ENCODE measurements around the gene HTT. TPM values are rescaled to one million over a fixed set of nuclear protein-coding genes. Genes with fewer than 3 reads are reported as not detected.

The HTT gene
- total and polyA plus RNA-seq, 10 of the 15 experiments (the other 5 are each of a cell fraction or from before 2014, with no cell fraction given): 3.3 to 113 (median 43.3) TPM

DNA sequence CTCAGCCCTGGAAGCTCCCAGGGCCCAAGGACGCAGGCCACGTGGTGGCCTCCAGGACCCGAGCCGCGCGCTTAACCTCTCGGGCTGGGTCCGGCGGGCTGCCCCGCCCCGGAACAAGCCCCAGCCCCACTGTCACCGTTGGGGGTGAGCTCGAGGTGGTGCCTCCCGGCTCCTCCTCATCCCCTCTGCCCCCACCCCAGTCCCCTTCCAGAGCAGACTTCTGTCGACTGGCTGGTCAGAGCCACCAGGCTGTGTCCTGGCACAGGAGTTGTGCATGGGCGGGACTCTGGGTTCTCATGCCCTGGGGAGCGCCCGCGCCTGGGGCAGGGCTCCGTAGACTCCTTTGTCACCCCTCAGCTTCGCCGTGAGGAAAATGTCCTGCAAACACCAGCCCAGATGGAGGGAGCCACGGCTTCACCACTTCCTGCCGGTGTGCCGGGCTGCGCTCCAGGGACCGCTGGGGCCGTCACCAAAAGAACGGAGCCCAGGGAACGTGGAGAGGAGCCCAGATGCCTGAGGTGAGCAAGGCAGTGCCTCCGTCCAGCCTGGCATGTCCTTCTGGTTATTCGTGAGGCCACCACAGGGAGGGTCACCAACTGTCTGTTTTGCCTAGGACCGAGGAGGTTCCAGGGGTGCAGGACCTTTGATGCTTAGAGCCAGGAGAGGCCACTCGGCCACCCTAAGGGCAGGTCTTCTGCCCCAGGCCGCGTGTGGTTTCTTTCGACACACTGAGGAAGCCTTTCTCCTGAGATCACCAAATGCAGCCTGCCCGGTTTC, 211.3 kb downstream of the HTT start (continued):
- no peak for TF ChIP-seq KLF5 (IDR thresholded peaks at IDR 0.05; ENCODE audit: partially characterized antibody)
- TF ChIP-seq MTA2 (IDR thresholded peaks at IDR 0.05; ENCODE audit: low read depth): peak; percentile 56; the same call in 1 of the 2 replicates
- TF ChIP-seq LARP7 (IDR thresholded peaks at IDR 0.05): 0 out of 2 replicates have a peak, but pooled peaks have one; percentile 13
- no peak; the same call in none of the 2 replicates for TF ChIP-seq IKZF1 (conservative IDR thresholded peaks at IDR 0.05)
- no peak for TF ChIP-seq NFIC (IDR thresholded peaks at IDR 0.05; ENCODE audit: low read depth, low read length)
- TF ChIP-seq STAT1 (conservative IDR thresholded peaks at IDR 0.05): 0 out of 2 replicates have a peak, but pooled peaks have one; percentile 49
- TF ChIP-seq SMAD5 (IDR thresholded peaks at IDR 0.05; ENCODE audit: low read depth): no peak
- TF ChIP-seq SP1 (IDR thresholded peaks at IDR 0.05; ENCODE audit: low read depth, low read length): no peak
- TF ChIP-seq PAX8 (IDR thresholded peaks at IDR 0.05): no peak
- no peak for TF ChIP-seq YBX1 (IDR thresholded peaks at IDR 0.05)
- no peak for TF ChIP-seq STAT3 (IDR thresholded peaks at IDR 0.05; ENCODE audit: low read depth, low read length)
- TF ChIP-seq POLR2AphosphoS2 (IDR thresholded peaks at IDR 0.05; ENCODE audit: low read depth, low read length): no peak
- TF ChIP-seq, protein P1, sequence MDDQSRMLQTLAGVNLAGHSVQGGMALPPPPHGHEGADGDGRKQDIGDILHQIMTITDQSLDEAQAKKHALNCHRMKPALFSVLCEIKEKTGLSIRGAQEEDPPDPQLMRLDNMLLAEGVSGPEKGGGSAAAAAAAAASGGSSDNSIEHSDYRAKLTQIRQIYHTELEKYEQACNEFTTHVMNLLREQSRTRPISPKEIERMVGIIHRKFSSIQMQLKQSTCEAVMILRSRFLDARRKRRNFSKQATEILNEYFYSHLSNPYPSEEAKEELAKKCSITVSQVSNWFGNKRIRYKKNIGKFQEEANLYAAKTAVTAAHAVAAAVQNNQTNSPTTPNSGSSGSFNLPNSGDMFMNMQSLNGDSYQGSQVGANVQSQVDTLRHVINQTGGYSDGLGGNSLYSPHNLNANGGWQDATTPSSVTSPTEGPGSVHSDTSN (IDR thresholded peaks at IDR 0.05; ENCODE audit: insufficient replicate concordance, low read depth, low read length): no peak
- TF ChIP-seq NKRF (conservative IDR thresholded peaks at IDR 0.05): no peak
- no peak for TF ChIP-seq E2F8 (IDR thresholded peaks at IDR 0.05; ENCODE audit: low read depth, partially characterized antibody)
- TF ChIP-seq RCOR1 (conservative IDR thresholded peaks at IDR 0.05; ENCODE audit: low read depth, low read length): no peak
- TF ChIP-seq GABPA (IDR thresholded peaks at IDR 0.05; ENCODE audit: low read depth): no peak
- TF ChIP-seq EP300 (IDR thresholded peaks at IDR 0.05; ENCODE audit: borderline replicate concordance in 1 of 2, control insufficient read depth in 1 of 2, low read depth in 2 of 2, low read length in 2 of 2): peak; percentile 59 to 86; a peak in 2 of 4 replicates
- TF ChIP-seq BCL11A (IDR thresholded peaks at IDR 0.05; ENCODE audit: low read depth, low read length): no peak; the same call in 1 of the 2 replicates
- no peak for TF ChIP-seq CHD2 (IDR thresholded peaks at IDR 0.05; ENCODE audit: borderline replicate concordance, low read depth, low read length)
- TF ChIP-seq ETV6 (conservative IDR thresholded peaks at IDR 0.05 in 1 of 2, IDR thresholded peaks at IDR 0.05 in 1 of 2; ENCODE audit: borderline replicate concordance in 1 of 2, low read depth in 1 of 2): no peak
- no peak for TF ChIP-seq PAX5 (IDR thresholded peaks at IDR 0.05; ENCODE audit: borderline replicate concordance, low read depth, low read length)
- peak; percentile 84 for TF ChIP-seq IRF4 (IDR thresholded peaks at IDR 0.05; ENCODE audit: low read depth, low read length)
- no peak for TF ChIP-seq CHD1 (IDR thresholded peaks at IDR 0.05; ENCODE audit: low read depth, low read length)
- no peak for TF ChIP-seq NFYB (IDR thresholded peaks at IDR 0.05; ENCODE audit: insufficient read depth, low read depth, low read length)
- TF ChIP-seq TAF1 (IDR thresholded peaks at IDR 0.05; ENCODE audit: borderline replicate concordance, low read depth, low read length): no peak

Measured in GM12878 (cell line).